COLO829 (cell line): ENCODE measurements around the gene ATP8B4.

Experiments
- DNase-seq: peaks from one replicate; pipeline ENCODE4 v3.0.0; 2012; ENCODE audit warnings: low spot score

Gene ATP8B4

GRCh38 chr15:49855917-49856637, 263.0 kb downstream of the ATP8B4 start:
- no peak for DNase-seq

DNA sequence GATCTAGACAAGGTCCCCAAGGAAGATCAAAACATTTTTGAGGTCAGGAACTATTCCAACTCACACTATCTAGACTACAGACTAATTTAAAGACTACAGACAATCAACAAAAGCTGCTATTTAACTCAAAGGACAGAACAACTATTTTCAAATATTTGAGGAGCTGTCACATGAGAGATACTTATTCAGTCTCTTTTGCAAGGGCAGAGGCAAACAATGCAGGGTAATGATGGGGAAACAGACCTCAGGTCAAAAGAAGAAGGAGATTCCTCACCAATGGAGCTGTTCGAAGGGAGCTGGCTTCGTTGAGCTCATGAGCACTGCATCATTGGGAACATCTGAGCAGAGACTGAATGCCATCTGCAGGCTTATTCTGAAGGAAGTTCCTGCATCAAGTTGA, 266.3 kb downstream of the ATP8B4 start:
- DNase-seq, result peak; percentile 34

DNA sequence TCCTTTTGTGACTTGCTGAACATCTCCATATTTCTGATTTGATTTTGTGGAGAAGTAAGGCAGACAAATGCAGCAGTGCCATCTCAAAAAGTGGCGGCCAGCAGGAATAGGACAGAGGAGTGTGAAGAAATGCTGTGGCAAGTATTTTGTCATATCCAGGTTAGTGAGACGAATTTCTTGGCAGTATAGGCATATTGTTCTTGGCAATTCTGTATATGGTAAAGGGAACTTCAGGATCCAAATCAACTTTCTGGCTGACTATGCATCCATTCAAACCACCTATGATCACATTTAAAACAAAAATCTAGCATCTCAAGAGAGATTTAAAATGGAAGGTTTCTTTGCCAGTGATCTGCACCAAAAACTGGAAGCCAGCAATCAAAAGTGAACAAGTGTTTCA, 270.2 kb downstream of the ATP8B4 start:
- DNase-seq, result no peak

- no peak for DNase-seq
Measured at GRCh38 chr15:49848282-49848724, 270.7 kb downstream of the ATP8B4 start.

- DNase-seq, result no peak
Measured at GRCh38 chr15:49847423-49848281, 271.4 kb downstream of the ATP8B4 start.

DNA sequence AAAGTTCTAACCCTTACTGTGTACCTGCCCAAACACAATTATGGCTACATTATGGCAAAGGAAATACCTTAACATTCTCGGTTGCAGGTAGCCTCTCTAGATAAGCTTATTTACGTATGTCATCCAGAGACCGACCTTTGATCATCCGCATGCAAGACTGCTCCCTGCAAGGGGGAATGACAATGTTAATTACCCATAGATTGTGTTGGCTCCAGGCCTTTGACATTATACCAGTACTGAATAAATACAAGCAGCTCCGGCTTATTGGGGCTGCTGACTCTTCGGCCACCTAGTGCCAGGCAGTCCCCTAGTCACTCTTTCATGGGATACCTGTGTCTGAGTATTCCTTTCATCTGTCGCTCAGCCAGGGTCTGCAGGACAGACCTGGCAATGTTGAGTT, 274.6 kb downstream of the ATP8B4 start:
- no peak for DNase-seq

DNA sequence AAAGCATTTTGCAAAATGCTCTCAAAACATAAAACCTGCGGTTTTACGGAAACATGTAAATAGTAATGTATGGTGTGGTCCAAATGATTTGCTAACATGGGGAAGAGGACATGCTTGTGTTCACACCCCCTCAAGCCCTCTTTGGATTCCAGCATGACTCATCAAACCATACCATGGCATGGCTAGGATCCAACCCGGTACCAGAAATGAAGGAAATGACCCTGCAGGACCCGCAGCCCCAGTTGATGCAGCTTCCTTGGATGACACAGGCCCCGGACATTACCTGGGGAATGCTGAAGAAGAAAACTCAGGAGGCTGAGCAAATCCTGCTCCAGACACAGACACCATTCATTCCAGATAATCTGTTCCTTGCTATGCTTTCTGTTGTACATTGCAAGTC, 275.3 kb downstream of the ATP8B4 start:
- no peak for DNase-seq

DNA sequence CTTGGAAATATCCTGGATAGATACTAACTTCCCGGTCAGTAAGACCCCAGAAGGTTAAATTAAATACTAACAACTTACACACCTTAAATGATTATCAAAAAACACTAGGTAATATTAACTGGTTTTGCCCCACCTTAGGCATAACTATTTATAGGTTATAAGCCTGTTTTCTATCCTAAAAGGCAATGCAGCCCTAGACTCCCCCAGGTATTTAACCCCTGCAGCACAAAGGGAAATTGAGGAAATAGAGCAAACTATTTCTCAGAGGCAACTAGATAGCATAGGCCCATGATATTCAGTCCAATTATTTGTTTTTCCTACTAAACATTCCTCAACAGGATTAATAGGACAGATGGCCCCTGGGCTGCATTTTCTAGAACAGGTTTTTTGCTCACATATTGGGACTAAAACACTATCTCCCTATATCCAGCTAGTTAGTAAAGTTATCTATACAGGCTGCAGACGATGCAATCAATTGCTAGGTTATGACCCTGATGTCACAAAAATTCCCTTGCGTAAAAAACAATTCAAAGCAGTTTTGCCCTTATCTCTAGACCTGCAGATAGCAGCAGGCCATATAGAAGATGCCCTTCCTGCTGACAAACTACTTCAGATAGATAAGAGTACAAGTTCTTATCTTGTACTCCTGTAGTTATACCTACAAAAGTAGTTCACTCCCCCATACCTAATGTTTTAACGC, 276.9 kb downstream of the ATP8B4 start:
- no peak for DNase-seq

- DNase-seq, result no peak
Measured at GRCh38 chr15:49832511-49832910, 286.5 kb downstream of the ATP8B4 start.

DNA sequence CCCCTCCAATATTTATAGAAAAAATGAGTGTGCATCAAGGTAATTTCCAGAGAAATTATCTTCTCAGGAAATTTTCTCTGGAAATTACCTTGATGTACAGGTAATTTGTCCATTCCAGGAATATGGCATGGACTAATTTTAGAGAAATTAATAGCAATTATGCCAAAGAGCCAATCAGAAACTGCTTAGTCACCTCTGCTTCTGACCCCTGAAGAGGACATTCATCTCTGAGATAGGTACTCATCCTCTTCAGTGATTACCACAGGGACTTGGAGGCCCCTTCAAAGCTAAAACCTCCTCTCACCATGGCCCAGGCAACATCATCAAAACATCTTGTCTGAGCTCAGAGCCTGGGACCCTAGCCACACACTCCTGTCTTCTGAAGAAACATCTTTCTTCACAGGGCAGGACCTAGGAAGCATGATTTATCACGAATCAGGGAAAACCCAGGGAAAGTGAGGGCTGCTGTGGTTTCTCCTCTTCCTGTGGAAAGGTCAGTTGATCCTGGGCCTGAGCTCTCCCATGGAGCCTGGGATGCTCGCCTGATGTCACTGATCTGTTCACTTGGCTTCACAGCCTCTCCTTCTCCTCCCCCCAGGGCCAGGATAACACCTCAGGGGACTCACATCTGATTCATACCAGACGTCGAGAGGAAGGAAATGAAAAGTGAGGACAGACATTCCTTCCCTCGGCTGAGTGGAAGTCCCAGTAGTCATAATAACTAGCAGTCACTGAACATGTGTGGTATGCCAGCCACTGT, 287.6 kb downstream of the ATP8B4 start:
- no peak for DNase-seq

DNA sequence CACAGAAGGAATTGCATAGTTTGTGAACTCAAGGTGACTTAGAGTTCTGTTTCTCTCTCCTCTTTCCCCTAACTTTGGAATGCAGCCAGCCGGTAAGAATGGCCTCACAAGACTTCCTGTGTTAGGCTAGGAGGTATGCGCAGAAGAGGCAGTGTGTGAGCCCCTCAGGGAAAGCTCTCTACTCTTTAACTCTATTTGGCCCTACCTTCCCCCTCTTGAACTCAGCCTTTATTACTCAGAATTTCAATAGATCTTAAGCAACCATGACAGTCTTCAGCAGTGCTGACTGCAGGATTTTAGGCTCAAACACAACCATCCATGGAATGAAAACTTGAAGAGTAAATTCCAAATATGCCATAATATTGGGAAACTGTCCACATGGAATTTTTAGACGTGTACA, 288.6 kb downstream of the ATP8B4 start:
- DNase-seq, result no peak

GRCh38 chr15:49827311-49827710, 291.7 kb downstream of the ATP8B4 start:
- DNase-seq, result no peak

DNA sequence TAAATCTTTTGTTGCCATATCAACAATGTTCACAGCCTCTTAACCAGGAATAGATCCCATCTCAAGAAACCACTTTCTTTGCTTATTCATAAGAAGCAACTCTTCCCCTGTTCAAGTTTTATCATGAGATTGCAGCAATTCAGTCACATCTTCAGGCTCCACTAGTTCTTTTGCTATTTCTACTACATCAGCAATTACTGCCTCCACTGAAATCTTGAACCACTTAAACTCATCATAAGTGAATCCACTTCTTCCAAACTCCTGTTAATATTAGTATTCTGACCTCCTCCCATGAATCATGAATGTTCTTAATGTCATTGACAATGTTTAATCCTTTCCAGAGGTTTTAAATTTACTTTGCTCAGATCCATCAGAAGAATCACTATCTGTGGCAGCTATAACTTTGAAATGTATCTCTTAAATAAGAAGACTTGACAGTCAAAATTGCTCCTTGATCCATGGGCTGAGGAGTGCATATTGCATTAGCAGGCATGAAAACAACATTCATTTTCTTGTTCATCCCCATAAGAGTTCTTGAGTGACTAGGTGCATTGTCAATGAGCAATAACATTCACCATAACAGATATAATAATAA, 292.3 kb downstream of the ATP8B4 start:
- DNase-seq, result no peak

GRCh38 chr15:49824775-49825099, 294.3 kb downstream of the ATP8B4 start:
- DNase-seq, result no peak

DNA sequence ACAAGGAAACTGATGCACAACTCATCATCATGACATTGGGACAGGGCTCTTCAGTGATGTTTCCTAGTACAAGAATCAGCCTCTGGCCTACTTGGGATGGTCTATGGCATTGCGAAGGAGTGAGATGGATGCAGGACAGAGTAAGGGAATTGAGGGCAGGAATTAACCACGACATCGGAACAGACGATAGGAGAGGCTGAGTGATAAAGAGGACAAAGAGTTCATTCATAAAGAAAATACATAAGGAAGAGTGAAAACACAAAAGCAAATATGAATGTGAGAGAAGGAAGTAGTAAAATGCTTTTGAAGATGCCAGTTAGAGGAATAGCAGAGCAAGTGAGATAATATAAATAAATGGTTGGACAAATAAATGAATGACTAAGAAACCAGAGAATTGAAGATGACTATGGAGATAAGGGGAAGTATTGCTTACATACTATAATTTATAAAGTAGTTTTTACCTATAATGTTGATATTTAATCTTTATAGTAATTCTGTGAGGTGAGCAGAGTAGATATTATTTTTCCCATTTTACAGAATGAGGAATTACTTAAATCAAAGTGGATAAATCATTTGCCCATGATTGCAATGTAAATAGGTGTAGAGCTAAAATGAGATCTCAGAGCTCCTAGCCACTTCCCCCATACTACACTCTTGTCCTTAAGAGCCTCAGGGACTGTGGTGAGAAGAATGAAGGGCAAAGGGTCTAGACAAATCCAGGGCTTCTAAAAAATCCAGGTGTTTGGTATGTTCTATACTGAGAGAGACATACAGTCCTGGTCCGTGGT, 294.9 kb downstream of the ATP8B4 start:
- DNase-seq, result no peak

- DNase-seq, result no peak
Measured at GRCh38 chr15:49817100-49817499, 301.9 kb downstream of the ATP8B4 start.

- no peak for DNase-seq
Measured at GRCh38 chr15:49815950-49816349, 303.1 kb downstream of the ATP8B4 start.

- no peak for DNase-seq
Measured at GRCh38 chr15:49815526-49815925, 303.5 kb downstream of the ATP8B4 start.

GRCh38 chr15:49814709-49815108, 304.3 kb downstream of the ATP8B4 start:
- DNase-seq, result no peak

- no peak for DNase-seq
Measured at GRCh38 chr15:49813625-49814024, 305.4 kb downstream of the ATP8B4 start.

DNA sequence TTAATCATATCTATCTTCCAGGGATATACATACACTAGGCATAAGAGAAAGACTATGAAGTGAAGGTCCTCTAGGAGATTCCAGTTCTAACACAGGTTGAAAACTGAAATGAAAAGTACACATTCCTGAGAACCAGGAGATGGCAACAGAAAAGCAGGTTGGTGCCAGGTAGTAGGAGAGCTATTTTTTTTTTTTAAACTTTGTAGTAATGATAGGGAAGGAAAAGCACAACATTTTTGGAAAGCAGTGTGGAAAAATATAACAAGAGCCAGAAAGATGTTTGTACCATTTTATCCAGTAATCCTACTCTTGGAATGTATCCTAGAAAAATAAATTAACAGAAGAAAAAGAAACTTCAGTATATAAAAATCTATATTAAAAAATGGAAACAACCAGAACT, 308.3 kb downstream of the ATP8B4 start:
- DNase-seq, result no peak
